Measurements from ENCODE around the gene NR2C2. TPM values are rescaled to one million over a fixed set of nuclear protein-coding genes. Genes with fewer than 3 reads are reported as not detected.

Gene NR2C2
- total and polyA plus RNA-seq, 2 of the 13 experiments (the other 11 are each of a cell fraction or from before 2014, with no cell fraction given), result 7.8 to 11.8 TPM

DNA sequence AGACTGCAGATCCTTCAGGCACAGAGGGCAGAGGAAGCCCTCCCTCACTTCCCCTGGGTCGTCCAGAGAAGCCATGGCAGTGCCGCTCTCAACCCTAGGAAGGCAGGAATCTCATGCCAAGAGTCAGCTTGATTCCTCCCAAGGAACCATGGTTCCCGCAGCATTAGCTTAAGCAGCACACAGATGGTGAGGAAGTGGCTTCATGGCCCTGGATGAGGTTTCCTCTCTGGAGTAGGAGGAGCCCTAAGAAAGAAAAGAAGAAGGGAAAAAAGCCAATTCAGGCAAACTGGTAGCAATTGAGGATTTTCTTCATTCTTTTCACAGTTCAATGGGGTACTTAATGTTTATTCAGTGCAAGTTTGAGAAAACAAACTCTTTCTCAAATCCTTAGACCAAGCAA lies 148.7 kb downstream of the NR2C2 start:
- Histone ChIP-seq H2AFZ (ENCODE audit: low read length) (no peak overlapping the region), H4K20me1 (ENCODE audit: insufficient read depth, low read length) (no peaks in the 10 kb centered on the region), H3K4me1 (ENCODE audit: insufficient read depth, low read length) (peaks cover 17% of the 10 kb centered on the region), H3K4me2 (ENCODE audit: low read depth, low read length) (no peak overlapping the region), H3K27me3 (ENCODE audit: control insufficient read depth in 1 of 2, insufficient read depth in 2 of 2, low read length in 2 of 2) (no peaks in the 10 kb centered on the region; a peak in 2 of 5 replicates), H3K27ac (ENCODE audit: extremely low read length, insufficient read depth, low read length) (no peak overlapping the region), H3K36me3 (replicated peaks in 1 of 2; ENCODE audit: control insufficient read depth in 1 of 2, insufficient read depth in 2 of 2, low read length in 2 of 2) (peaks cover 10 to 23% of the 10 kb centered on the region in 2 experiments), H3K79me2 (ENCODE audit: insufficient read depth, low read length) (peaks cover 17% of the 10 kb centered on the region), H3K9ac (ENCODE audit: insufficient read depth, low read depth, low read length) (no peak overlapping the region), H3K9me3 (ENCODE audit: low read length) (no peaks in the 10 kb centered on the region), H3K4me3 (replicated peaks in 1 of 3; ENCODE audit: insufficient read depth in 1 of 3, low read depth in 2 of 3, low read length in 3 of 3) (no peak overlapping the region)
- intact Hi-C loops (cut with micrococcal nuclease; ENCODE audit: unreplicated experiment), result no loop called here
- POLR2A ChIA-PET, result no interaction called here
- in situ Hi-C loops (cut with HindIII; ENCODE audit: extremely low pct_ligation_motif_present, low pct_unique_long_range_greater_than_20kb), result no loop called here
- FAIRE-seq (no peak), ATAC-seq (no peak), DNase-seq (ENCODE audit: low spot score) (no peak)
- BruUV-seq (replicated peaks), result no TSS peak
- CTCF ChIA-PET (ENCODE audit: low intra/inter-chr PET ratio, low total read pairs), result no interaction called here
- WGBS (ENCODE audit: low lambda C conversion rate), result 100% methylated on average over 3 of the region's 3 CpGs
- TF ChIP-seq ZNF274 (CRISPR knock-in tag; IDR thresholded peaks at IDR 0.05) (no peak), ZNF549 (CRISPR knock-in tag; IDR thresholded peaks at IDR 0.05) (no peak), SYNCRIP (IDR thresholded peaks at IDR 0.05; ENCODE audit: insufficient read depth, low read depth, low read length) (no peak), PITX1 (CRISPR knock-in tag; IDR thresholded peaks at IDR 0.05) (no peak), TSC22D2 (CRISPR knock-in tag; IDR thresholded peaks at IDR 0.05; ENCODE audit: borderline replicate concordance) (no peak), FOXO1 (CRISPR knock-in tag; IDR thresholded peaks at IDR 0.05) (no peak), CHD4 (IDR thresholded peaks at IDR 0.05; ENCODE audit: borderline replicate concordance, low read length) (no peak), HNRNPUL1 (IDR thresholded peaks at IDR 0.05; ENCODE audit: low read depth, low read length) (no peak), STAT5B (CRISPR knock-in tag; IDR thresholded peaks at IDR 0.05) (no peak), KLF12 (CRISPR knock-in tag; IDR thresholded peaks at IDR 0.05; ENCODE audit: borderline replicate concordance) (no peak), ZFY (CRISPR knock-in tag; IDR thresholded peaks at IDR 0.05) (no peak)
- TF ChIP-seq, protein P1, sequence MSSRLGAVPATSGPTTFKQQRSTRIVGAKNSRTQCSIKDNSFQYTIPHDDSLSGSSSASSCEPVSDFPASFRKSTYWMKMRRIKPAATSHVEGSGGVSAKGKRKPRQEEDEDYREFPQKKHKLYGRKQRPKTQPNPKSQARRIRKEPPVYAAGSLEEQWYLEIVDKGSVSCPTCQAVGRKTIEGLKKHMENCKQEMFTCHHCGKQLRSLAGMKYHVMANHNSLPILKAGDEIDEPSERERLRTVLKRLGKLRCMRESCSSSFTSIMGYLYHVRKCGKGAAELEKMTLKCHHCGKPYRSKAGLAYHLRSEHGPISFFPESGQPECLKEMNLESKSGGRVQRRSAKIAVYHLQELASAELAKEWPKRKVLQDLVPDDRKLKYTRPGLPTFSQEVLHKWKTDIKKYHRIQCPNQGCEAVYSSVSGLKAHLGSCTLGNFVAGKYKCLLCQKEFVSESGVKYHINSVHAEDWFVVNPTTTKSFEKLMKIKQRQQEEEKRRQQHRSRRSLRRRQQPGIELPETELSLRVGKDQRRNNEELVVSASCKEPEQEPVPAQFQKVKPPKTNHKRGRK (CRISPR knock-in tag; IDR thresholded peaks at IDR 0.05), result no peak
- TF ChIP-seq, protein P2, sequence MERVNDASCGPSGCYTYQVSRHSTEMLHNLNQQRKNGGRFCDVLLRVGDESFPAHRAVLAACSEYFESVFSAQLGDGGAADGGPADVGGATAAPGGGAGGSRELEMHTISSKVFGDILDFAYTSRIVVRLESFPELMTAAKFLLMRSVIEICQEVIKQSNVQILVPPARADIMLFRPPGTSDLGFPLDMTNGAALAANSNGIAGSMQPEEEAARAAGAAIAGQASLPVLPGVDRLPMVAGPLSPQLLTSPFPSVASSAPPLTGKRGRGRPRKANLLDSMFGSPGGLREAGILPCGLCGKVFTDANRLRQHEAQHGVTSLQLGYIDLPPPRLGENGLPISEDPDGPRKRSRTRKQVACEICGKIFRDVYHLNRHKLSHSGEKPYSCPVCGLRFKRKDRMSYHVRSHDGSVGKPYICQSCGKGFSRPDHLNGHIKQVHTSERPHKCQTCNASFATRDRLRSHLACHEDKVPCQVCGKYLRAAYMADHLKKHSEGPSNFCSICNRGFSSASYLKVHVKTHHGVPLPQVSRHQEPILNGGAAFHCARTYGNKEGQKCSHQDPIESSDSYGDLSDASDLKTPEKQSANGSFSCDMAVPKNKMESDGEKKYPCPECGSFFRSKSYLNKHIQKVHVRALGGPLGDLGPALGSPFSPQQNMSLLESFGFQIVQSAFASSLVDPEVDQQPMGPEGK (CRISPR knock-in tag; IDR thresholded peaks at IDR 0.05), result no peak
- TF ChIP-seq, protein P3, sequence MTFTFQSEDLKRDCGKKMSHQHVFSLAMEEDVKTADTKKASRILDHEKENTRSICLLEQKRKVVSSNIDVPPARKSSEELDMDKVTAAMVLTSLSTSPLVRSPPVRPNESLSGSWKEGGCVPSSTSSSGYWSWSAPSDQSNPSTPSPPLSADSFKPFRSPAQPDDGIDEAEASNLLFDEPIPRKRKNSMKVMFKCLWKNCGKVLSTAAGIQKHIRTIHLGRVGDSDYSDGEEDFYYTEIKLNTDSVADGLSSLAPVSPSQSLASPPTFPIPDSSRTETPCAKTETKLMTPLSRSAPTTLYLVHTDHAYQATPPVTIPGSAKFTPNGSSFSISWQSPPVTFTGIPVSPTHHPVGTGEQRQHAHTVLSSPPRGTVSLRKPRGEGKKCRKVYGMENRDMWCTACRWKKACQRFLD (CRISPR knock-in tag; IDR thresholded peaks at IDR 0.05; ENCODE audit: borderline replicate concordance), result no peak
- TF ChIP-seq, protein P4, sequence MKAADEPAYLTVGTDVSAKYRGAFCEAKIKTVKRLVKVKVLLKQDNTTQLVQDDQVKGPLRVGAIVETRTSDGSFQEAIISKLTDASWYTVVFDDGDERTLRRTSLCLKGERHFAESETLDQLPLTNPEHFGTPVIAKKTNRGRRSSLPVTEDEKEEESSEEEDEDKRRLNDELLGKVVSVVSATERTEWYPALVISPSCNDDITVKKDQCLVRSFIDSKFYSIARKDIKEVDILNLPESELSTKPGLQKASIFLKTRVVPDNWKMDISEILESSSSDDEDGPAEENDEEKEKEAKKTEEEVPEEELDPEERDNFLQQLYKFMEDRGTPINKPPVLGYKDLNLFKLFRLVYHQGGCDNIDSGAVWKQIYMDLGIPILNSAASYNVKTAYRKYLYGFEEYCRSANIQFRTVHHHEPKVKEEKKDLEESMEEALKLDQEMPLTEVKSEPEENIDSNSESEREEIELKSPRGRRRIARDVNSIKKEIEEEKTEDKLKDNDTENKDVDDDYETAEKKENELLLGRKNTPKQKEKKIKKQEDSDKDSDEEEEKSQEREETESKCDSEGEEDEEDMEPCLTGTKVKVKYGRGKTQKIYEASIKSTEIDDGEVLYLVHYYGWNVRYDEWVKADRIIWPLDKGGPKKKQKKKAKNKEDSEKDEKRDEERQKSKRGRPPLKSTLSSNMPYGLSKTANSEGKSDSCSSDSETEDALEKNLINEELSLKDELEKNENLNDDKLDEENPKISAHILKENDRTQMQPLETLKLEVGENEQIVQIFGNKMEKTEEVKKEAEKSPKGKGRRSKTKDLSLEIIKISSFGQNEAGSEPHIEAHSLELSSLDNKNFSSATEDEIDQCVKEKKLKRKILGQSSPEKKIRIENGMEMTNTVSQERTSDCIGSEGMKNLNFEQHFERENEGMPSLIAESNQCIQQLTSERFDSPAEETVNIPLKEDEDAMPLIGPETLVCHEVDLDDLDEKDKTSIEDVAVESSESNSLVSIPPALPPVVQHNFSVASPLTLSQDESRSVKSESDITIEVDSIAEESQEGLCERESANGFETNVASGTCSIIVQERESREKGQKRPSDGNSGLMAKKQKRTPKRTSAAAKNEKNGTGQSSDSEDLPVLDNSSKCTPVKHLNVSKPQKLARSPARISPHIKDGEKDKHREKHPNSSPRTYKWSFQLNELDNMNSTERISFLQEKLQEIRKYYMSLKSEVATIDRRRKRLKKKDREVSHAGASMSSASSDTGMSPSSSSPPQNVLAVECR (CRISPR knock-in tag; IDR thresholded peaks at IDR 0.05; ENCODE audit: borderline replicate concordance), result no peak
- TF ChIP-seq, protein P5, sequence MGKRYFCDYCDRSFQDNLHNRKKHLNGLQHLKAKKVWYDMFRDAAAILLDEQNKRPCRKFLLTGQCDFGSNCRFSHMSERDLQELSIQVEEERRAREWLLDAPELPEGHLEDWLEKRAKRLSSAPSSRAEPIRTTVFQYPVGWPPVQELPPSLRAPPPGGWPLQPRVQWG (CRISPR knock-in tag; IDR thresholded peaks at IDR 0.05; ENCODE audit: borderline replicate concordance, low read depth), result no peak
